Neuronal stem cell (in vitro differentiated cells): Measurements from ENCODE around the gene LIMS4.
"Not testable (repeated sequence)": the region's sequence is repeated elsewhere in the genome, so short reads cannot be mapped to it uniquely, and the experiment has no call there.

Experiments used
- DNase-seq: peaks from one replicate; pipeline ENCODE4 v3.0.0-alpha.2; 2013; ENCODE audit warnings: low spot score
- H2AFZ ChIP-seq: one replicate; pipeline ENCODE4 v1.6.1; 2013; ENCODE audit warnings: mild to moderate bottlenecking, low read length, inconsistent platforms
- H2AK5ac ChIP-seq: 2 replicates; pipeline ENCODE4 v1.6.1; 2013; ENCODE audit warnings: low read depth, mild to moderate bottlenecking, inconsistent platforms, low read length, moderate library complexity, mixed read lengths
- H2BK120ac ChIP-seq: 2 replicates; pipeline ENCODE4 v1.6.1; 2013; ENCODE audit warnings: low read depth, mild to moderate bottlenecking, inconsistent platforms, low read length, moderate library complexity, mixed read lengths
- H2BK12ac ChIP-seq: one replicate; pipeline ENCODE4 v1.6.1; 2013; ENCODE audit warnings: low read length, inconsistent platforms
- H2BK15ac ChIP-seq: 2 replicates; pipeline ENCODE4 v1.6.1; 2013; ENCODE audit warnings: mild to moderate bottlenecking, low read length, inconsistent platforms, mixed read lengths
- H2BK5ac ChIP-seq: one replicate; pipeline ENCODE4 v1.6.1; 2013; ENCODE audit warnings: inconsistent platforms, mild to moderate bottlenecking, low read length, moderate library complexity
- H3K14ac ChIP-seq: one replicate; pipeline ENCODE4 v1.6.1; 2013; ENCODE audit warnings: low read length, inconsistent platforms
- H3K18ac ChIP-seq: 2 replicates; pipeline ENCODE4 v1.6.1; 2013; ENCODE audit warnings: low read length, inconsistent platforms
- H3K23ac ChIP-seq: 2 replicates; pipeline ENCODE4 v1.6.1; 2013; ENCODE audit warnings: low read depth, mild to moderate bottlenecking, mixed read lengths, low read length, inconsistent platforms; ENCODE audit not compliant: poor library complexity
- H3K27ac ChIP-seq: replicated peaks from 3 replicates; pipeline ENCODE4 v1.5.1; 2013; ENCODE audit warnings: low read length, inconsistent platforms
- H3K27me3 ChIP-seq, 3 experiments: 2 replicates each; pipeline ENCODE4 v1.6.1; 2013; ENCODE audit warnings: low read length in 3 of 3, mild to moderate bottlenecking in 2 of 3, inconsistent platforms in 1 of 3, low read depth in 1 of 3, mixed read lengths in 1 of 3, moderate library complexity in 1 of 3; ENCODE audit not compliant: control insufficient read depth in 3 of 3, insufficient read depth in 3 of 3
- H3K36me3 ChIP-seq, 2 donors: replicated peaks in 1 of 2; 2 replicates each; pipeline ENCODE4 v1.6.1; 2013; ENCODE audit warnings: low read length in 2 of 2; ENCODE audit not compliant: control insufficient read depth in 2 of 2, insufficient read depth in 2 of 2
- H3K4ac ChIP-seq: 2 replicates; pipeline ENCODE4 v1.6.1; 2013; ENCODE audit warnings: inconsistent platforms, mild to moderate bottlenecking, low read length, moderate library complexity
- H3K4me1 ChIP-seq, 2 donors: 1 replicate in 1 of 2; 2 replicates in 1 of 2; pipeline ENCODE4 v1.6.1; 2013; ENCODE audit warnings: low read length in 2 of 2, low read depth in 1 of 2; ENCODE audit not compliant: control insufficient read depth in 2 of 2, insufficient read depth in 1 of 2
- H3K4me2 ChIP-seq: one replicate; pipeline ENCODE4 v1.6.1; 2013; ENCODE audit warnings: mild to moderate bottlenecking, low read length, inconsistent platforms; ENCODE audit not compliant: insufficient read depth, poor library complexity, severe bottlenecking
- H3K4me3 ChIP-seq, 2 donors: 2 replicates each; pipeline ENCODE4 v1.5.1; 2013; ENCODE audit warnings: low read length in 2 of 2, mild to moderate bottlenecking in 2 of 2, inconsistent platforms in 1 of 2, moderate library complexity in 1 of 2
- H3K79me1 ChIP-seq: one replicate; pipeline ENCODE4 v1.6.1; 2013; ENCODE audit warnings: low read depth, mild to moderate bottlenecking, inconsistent platforms, low read length, moderate library complexity
- H3K9ac ChIP-seq: one replicate; pipeline ENCODE4 v1.6.1; 2013; ENCODE audit warnings: mild to moderate bottlenecking, low read depth, low read length, inconsistent platforms; ENCODE audit not compliant: poor library complexity
- H3K9me3 ChIP-seq, 2 donors: replicated peaks in 1 of 2; 2 replicates each; pipeline versions ENCODE3 to v1.6.1; 2013; ENCODE audit warnings: low read length in 2 of 2, mild to moderate bottlenecking in 2 of 2, inconsistent platforms in 1 of 2, low read depth in 1 of 2, mixed read lengths in 1 of 2, moderate library complexity in 1 of 2; ENCODE audit not compliant: control insufficient read depth in 2 of 2, insufficient read depth in 1 of 2
- H4K8ac ChIP-seq: one replicate; pipeline ENCODE4 v1.6.1; 2013; ENCODE audit warnings: low read depth, mild to moderate bottlenecking, inconsistent platforms, low read length, moderate library complexity
- H4K91ac ChIP-seq: one replicate; pipeline ENCODE4 v1.6.1; 2013; ENCODE audit warnings: low read length, low read depth, mild to moderate bottlenecking, inconsistent platforms; ENCODE audit not compliant: poor library complexity
- WGBS, 2 donors: extraction: QIAGEN DNeasy Blood & Tissue Kit; methylation state at CpG; one replicate each; pipeline ENCODE4 v1.1.7; 2013; ENCODE audit warnings: missing lambda C conversion rate in 2 of 2, mixed read lengths in 1 of 2; ENCODE audit not compliant: insufficient read length in 2 of 2, insufficient replicate concordance in 1 of 2; ENCODE audit errors: extremely low coverage in 2 of 2; 5-methylcytosine and 5-hydroxymethylcytosine counted together

Gene LIMS4

GRCh38 chr2:110474898-110475297 lies 2.3 kb upstream of the LIMS4 start:
- H3K9ac ChIP-seq, H4K91ac ChIP-seq, H3K4me3 ChIP-seq, H3K27ac ChIP-seq, H3K14ac ChIP-seq, H3K4me2 ChIP-seq, H2BK5ac ChIP-seq, H4K8ac ChIP-seq, H3K23ac ChIP-seq, H2AFZ ChIP-seq, H3K79me1 ChIP-seq, H3K9me3 ChIP-seq, DNase-seq, H2BK120ac ChIP-seq, H3K27me3 ChIP-seq, H2BK12ac ChIP-seq, H2BK15ac ChIP-seq, H2AK5ac ChIP-seq, H3K18ac ChIP-seq, H3K4me1 ChIP-seq, H3K4ac ChIP-seq, H3K36me3 ChIP-seq: not testable (repeated sequence)
- no CpG with 5 or more reads among the region's 4 CpGs for WGBS, 2 donors

- not testable (repeated sequence) for H2BK5ac ChIP-seq, H3K36me3 ChIP-seq, H2AK5ac ChIP-seq, H2BK15ac ChIP-seq, H2BK120ac ChIP-seq, H3K4me2 ChIP-seq, H2BK12ac ChIP-seq, H4K91ac ChIP-seq, H2AFZ ChIP-seq, H3K9me3 ChIP-seq, H3K27ac ChIP-seq, H3K4ac ChIP-seq, H3K14ac ChIP-seq, DNase-seq, H3K23ac ChIP-seq, H3K9ac ChIP-seq, H4K8ac ChIP-seq, H3K4me3 ChIP-seq, H3K79me1 ChIP-seq, H3K18ac ChIP-seq, H3K27me3 ChIP-seq, H3K4me1 ChIP-seq
- no CpG with 5 or more reads among the region's 3 CpGs for WGBS, 2 donors
These were observed 393 bp upstream of the LIMS4 start for GRCh38 chr2:110473059-110473358.

GRCh38 chr2:110468921-110469320 lies 3.7 kb downstream of the LIMS4 start:
- not testable (repeated sequence) for H3K9me3 ChIP-seq, H2BK12ac ChIP-seq, H2BK15ac ChIP-seq, H3K14ac ChIP-seq, H3K4me1 ChIP-seq, H3K4me2 ChIP-seq, H3K79me1 ChIP-seq, H3K4me3 ChIP-seq, H2AFZ ChIP-seq, H3K23ac ChIP-seq, H3K36me3 ChIP-seq, DNase-seq, H2BK120ac ChIP-seq, H3K9ac ChIP-seq, H4K91ac ChIP-seq, H4K8ac ChIP-seq, H2AK5ac ChIP-seq, H2BK5ac ChIP-seq, H3K4ac ChIP-seq, H3K27ac ChIP-seq, H3K27me3 ChIP-seq, H3K18ac ChIP-seq
- no CpG with 5 or more reads among the region's 7 CpGs for WGBS, 2 donors

- H3K23ac ChIP-seq, H3K4me2 ChIP-seq, H3K18ac ChIP-seq, H2AK5ac ChIP-seq, H2BK12ac ChIP-seq, H3K4ac ChIP-seq, H3K4me3 ChIP-seq, H3K27ac ChIP-seq, H3K36me3 ChIP-seq, H3K27me3 ChIP-seq, H2AFZ ChIP-seq, H3K14ac ChIP-seq, H2BK15ac ChIP-seq, H4K91ac ChIP-seq, H4K8ac ChIP-seq, H3K79me1 ChIP-seq, H3K9ac ChIP-seq, H3K4me1 ChIP-seq, H2BK5ac ChIP-seq, H2BK120ac ChIP-seq, H3K9me3 ChIP-seq, DNase-seq: not testable (repeated sequence)
- no CpG with 5 or more reads among the region's 8 CpGs for WGBS, 2 donors
These were observed 7.3 kb downstream of the LIMS4 start for GRCh38 chr2:110465312-110465711.
